B cell (primary cell): ENCODE results near the gene MRPL32. TPM values are rescaled to one million over a fixed set of nuclear protein-coding genes. Genes with fewer than 3 reads are reported as not detected.

Experiments used
- ATAC-seq: fragments of 200-7000 bp; cut with Tn5 transposase; one replicate; pipeline ENCODE4 v1.10.0; 2021; ENCODE audit warnings: low read depth, mild to moderate bottlenecking, moderate number of reproducible peaks, moderate library complexity
- CTCF ChIA-PET: fragments of 350-600 bp; sonication (Branson Sonifier 250); formaldehyde crosslinking; loops from one replicate; lab custom pipeline; 2021; ENCODE audit warnings: antibody characterized with exemption, inconsistent platforms; lab: Charles Lee
- POLR2A ChIA-PET: fragments of 350-600 bp; sonication (Branson Sonifier 250); formaldehyde crosslinking; loops from one replicate; lab custom pipeline; 2021; ENCODE audit warnings: antibody characterized with exemption; lab: Charles Lee
- DNase-seq: peaks from one replicate; pipeline ENCODE4 v3.0.0; 2013
- H2AFZ ChIP-seq: 2 replicates; pipeline ENCODE4 v1.6.1; 2012; ENCODE audit warnings: mild to moderate bottlenecking, low read depth, low read length; ENCODE audit not compliant: insufficient read depth, poor library complexity, severe bottlenecking
- H3K27ac ChIP-seq, 2 donors: 1 replicate in 1 of 2; 2 replicates in 1 of 2; pipeline ENCODE4 v1.5.1; 2012 to 2013; ENCODE audit warnings: low read length in 2 of 2, mild to moderate bottlenecking in 2 of 2, moderate library complexity in 1 of 2
- H3K27me3 ChIP-seq, 4 experiments: fragments of 200-600 bp in 1 of 4; sonication (generic) in 1 of 4; replicated peaks in 1 of 4; 1 replicate in 2 of 4; 2 replicates in 2 of 4; pipeline versions ENCODE4 v1.6.1 to v1.7.0; 2013 to 2016; ENCODE audit warnings: low read length in 3 of 4, mild to moderate bottlenecking in 2 of 4, mixed read lengths in 1 of 4, moderate library complexity in 1 of 4; ENCODE audit not compliant: insufficient read depth in 4 of 4, control insufficient read depth in 3 of 4; ENCODE audit errors: control extremely low read depth in 1 of 4
- H3K36me3 ChIP-seq, 2 experiments: replicated peaks in 1 of 2; 1 replicate in 1 of 2; 2 replicates in 1 of 2; pipeline versions ENCODE4 v1.6.1 to v1.7.1; 2013; ENCODE audit warnings: low read length in 1 of 2; ENCODE audit not compliant: insufficient read depth in 2 of 2, control insufficient read depth in 1 of 2; ENCODE audit errors: control extremely low read depth in 1 of 2, extremely low read depth in 1 of 2
- H3K4me1 ChIP-seq, 2 donors: fragments of 200-600 bp in 1 of 2; sonication (generic) in 1 of 2; 1 replicate in 1 of 2; 2 replicates in 1 of 2; pipeline versions ENCODE4 v1.5.1 to v1.6.1; 2013 to 2017; ENCODE audit warnings: low read length in 2 of 2; ENCODE audit not compliant: control insufficient read depth in 2 of 2, insufficient read depth in 2 of 2
- H3K4me2 ChIP-seq: replicated peaks from 2 replicates; pipeline ENCODE3; 2012; ENCODE audit warnings: mild to moderate bottlenecking, low read depth, low read length; ENCODE audit not compliant: poor library complexity, severe bottlenecking
- H3K4me3 ChIP-seq, 5 experiments: fragments of 200-600 bp in 1 of 5; sonication (generic) in 1 of 5; 1 replicate in 3 of 5; 2 replicates in 2 of 5; pipeline versions ENCODE4 v1.5.1 to v1.7.0; 2011 to 2016; ENCODE audit warnings: low read length in 4 of 5, mild to moderate bottlenecking in 4 of 5, low read depth in 2 of 5, control low read depth in 1 of 5, moderate library complexity in 1 of 5; ENCODE audit not compliant: insufficient read depth in 1 of 5; ENCODE audit errors: control extremely low read depth in 1 of 5, extremely low read depth in 1 of 5
- H3K79me2 ChIP-seq: fragments of 200-600 bp; sonication (generic); one replicate; pipeline ENCODE4 v1.6.0; 2016; ENCODE audit warnings: low read length; ENCODE audit not compliant: control insufficient read depth, insufficient read depth
- H3K9ac ChIP-seq: fragments of 200-600 bp; sonication (generic); 2 replicates; pipeline ENCODE4 v1.6.1; 2017; ENCODE audit warnings: mild to moderate bottlenecking, low read length, moderate library complexity
- H3K9me3 ChIP-seq, 3 donors: one replicate each; pipeline versions ENCODE4 v1.6.1 to v1.7.1; 2013; ENCODE audit warnings: low read length in 2 of 3; ENCODE audit not compliant: control insufficient read depth in 2 of 3, insufficient read depth in 1 of 3; ENCODE audit errors: control extremely low read depth in 1 of 3
- H4K20me1 ChIP-seq: 2 replicates; pipeline ENCODE4 v1.6.0; 2012; ENCODE audit warnings: mild to moderate bottlenecking, low read length; ENCODE audit not compliant: insufficient read depth, control insufficient read depth, poor library complexity, severe bottlenecking
- H3K27ac Mint-ChIP-seq: one replicate; pipeline ENCODE4 v1.8.0; 2021; ENCODE audit warnings: mixed read lengths
- H3K27me3 Mint-ChIP-seq: one replicate; pipeline ENCODE4 v1.8.0; 2021; ENCODE audit warnings: mixed read lengths
- H3K4me1 Mint-ChIP-seq: one replicate; pipeline ENCODE4 v1.8.0; 2021; ENCODE audit warnings: mixed read lengths
- H3K4me3 Mint-ChIP-seq: one replicate; pipeline ENCODE4 v1.8.0; 2021; ENCODE audit warnings: mixed read lengths
- H3K9me3 Mint-ChIP-seq: one replicate; pipeline ENCODE4 v1.8.0; 2022; ENCODE audit warnings: mixed read lengths; ENCODE audit not compliant: insufficient read depth
- EZH2 ChIP-seq: IDR thresholded peaks from 2 replicates; pipeline ENCODE4 v1.6.1; 2012; ENCODE audit warnings: borderline replicate concordance, low read depth, mild to moderate bottlenecking, moderate library complexity, low read length; ENCODE audit not compliant: insufficient read depth, poor library complexity, severe bottlenecking
- WGBS: methylation state at CpG from one replicate; pipeline ENCODE4 v1.1.5; 2013; ENCODE audit warnings: missing lambda C conversion rate; ENCODE audit not compliant: insufficient coverage; 5-methylcytosine and 5-hydroxymethylcytosine counted together
- intact Hi-C: fragments of 100-400 bp; cut with micrococcal nuclease; formaldehyde crosslinking; loops from one replicate; pipeline ENCODE4 v1.10.0; 2022
- polyA plus RNA-seq: library from polyadenylated mRNA; depleted of rRNA; stranded (reverse); fragments of >200 nt; gene quantifications from 2 replicates; pipeline ENCODE4 v1.2.3, GENCODE V29; 2012
- total RNA-seq, 2 donors: library from RNA; stranded (reverse); fragments of 120-200 nt in 1 of 2; gene quantifications; 1 replicate in 1 of 2; 2 replicates in 1 of 2; pipeline versions ENCODE4 v1.2.3 to v1.2.4, GENCODE V29; 2013 to 2022
- TF ChIP-seq, protein P1 (sequence below): fragments of 200-600 bp; IDR thresholded peaks from one replicate; pipeline ENCODE4 v1.8.0; 2022; ENCODE audit warnings: antibody characterized with exemption, mild to moderate bottlenecking

MRPL32 gene
- total and polyA plus RNA-seq, 2 donors (not counting 1 experiment from before 2014, with no cell fraction given): 25.3 to 31.7 TPM

- no peak overlapping the region for H3K4me3 Mint-ChIP-seq
- peaks cover 0 to 2% (median 0%) of the 10 kb centered on the region in 3 donors for H3K9me3 ChIP-seq
- no peaks in the 10 kb centered on the region for H3K36me3 ChIP-seq
- no peaks in the 10 kb centered on the region for H3K4me1 Mint-ChIP-seq
- no peak overlapping the region for H3K4me2 ChIP-seq
- no peak overlapping the region for H3K27ac ChIP-seq
- no peaks in the 10 kb centered on the region for H3K9me3 Mint-ChIP-seq
- H3K4me3 ChIP-seq: no peak overlapping the region
- no peak for TF ChIP-seq EZH2
- TF ChIP-seq, protein P1, sequence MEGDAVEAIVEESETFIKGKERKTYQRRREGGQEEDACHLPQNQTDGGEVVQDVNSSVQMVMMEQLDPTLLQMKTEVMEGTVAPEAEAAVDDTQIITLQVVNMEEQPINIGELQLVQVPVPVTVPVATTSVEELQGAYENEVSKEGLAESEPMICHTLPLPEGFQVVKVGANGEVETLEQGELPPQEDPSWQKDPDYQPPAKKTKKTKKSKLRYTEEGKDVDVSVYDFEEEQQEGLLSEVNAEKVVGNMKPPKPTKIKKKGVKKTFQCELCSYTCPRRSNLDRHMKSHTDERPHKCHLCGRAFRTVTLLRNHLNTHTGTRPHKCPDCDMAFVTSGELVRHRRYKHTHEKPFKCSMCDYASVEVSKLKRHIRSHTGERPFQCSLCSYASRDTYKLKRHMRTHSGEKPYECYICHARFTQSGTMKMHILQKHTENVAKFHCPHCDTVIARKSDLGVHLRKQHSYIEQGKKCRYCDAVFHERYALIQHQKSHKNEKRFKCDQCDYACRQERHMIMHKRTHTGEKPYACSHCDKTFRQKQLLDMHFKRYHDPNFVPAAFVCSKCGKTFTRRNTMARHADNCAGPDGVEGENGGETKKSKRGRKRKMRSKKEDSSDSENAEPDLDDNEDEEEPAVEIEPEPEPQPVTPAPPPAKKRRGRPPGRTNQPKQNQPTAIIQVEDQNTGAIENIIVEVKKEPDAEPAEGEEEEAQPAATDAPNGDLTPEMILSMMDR: no peak
- H3K4me1 ChIP-seq: no peaks in the 10 kb centered on the region
- H3K79me2 ChIP-seq: no peaks in the 10 kb centered on the region
- ChIA-PET POLR2A (no interaction called here), CTCF (no interaction called here)
- ATAC-seq: no peak
- 100% methylated on average over 2 of the region's 2 CpGs for WGBS
- peaks cover 20% of the 10 kb centered on the region for H3K27me3 Mint-ChIP-seq
- H4K20me1 ChIP-seq: no peaks in the 10 kb centered on the region
- DNase-seq: no peak
- intact Hi-C loops: no loop called here
- no peak overlapping the region for H3K27ac Mint-ChIP-seq
- no peak overlapping the region for H3K9ac ChIP-seq
- peaks cover 0 to 2% (median under 1%) of the 10 kb centered on the region in 4 experiments for H3K27me3 ChIP-seq
- no peak overlapping the region for H2AFZ ChIP-seq
Observed at GRCh38 chr7:42980084-42980483, 47.9 kb downstream of the MRPL32 start.

DNA sequence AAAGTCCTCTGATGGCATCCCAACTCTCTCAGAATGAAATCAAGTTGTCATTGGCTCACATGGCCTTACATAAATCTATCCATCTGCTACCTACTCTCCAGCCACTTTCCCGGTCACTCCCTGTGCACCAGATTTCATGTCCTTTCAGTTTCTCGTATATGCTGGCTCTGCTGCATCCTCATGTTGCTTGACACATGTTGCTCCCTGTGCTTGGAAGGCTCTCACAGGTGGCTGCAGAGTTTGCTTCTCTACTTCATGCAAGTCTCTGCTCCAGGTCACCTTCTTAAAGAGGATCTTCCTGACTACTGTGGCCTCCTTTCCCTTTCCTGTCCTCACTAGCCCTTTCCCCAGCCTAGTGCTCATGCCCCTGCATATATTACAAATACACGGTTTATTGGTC, 48.3 kb downstream of the MRPL32 start:
- 92% methylated on average over 2 of the region's 3 CpGs for WGBS
- CTCF ChIA-PET: no interaction called here
- Mint-ChIP-seq H3K27ac (no peak overlapping the region), H3K9me3 (no peaks in the 10 kb centered on the region), H3K4me3 (no peak overlapping the region), H3K27me3 (peaks cover 20% of the 10 kb centered on the region), H3K4me1 (no peaks in the 10 kb centered on the region)
- Histone ChIP-seq H4K20me1 (no peaks in the 10 kb centered on the region), H3K79me2 (no peaks in the 10 kb centered on the region), H3K9ac (no peak overlapping the region), H3K27ac (no peak overlapping the region), H3K4me2 (no peak overlapping the region), H3K4me3 (no peak overlapping the region), H3K36me3 (no peaks in the 10 kb centered on the region), H3K9me3 (peaks cover 0 to 2% (median 0%) of the 10 kb centered on the region in 3 donors), H3K27me3 (peaks cover 0 to 2% (median 0%) of the 10 kb centered on the region in 4 experiments), H3K4me1 (no peaks in the 10 kb centered on the region), H2AFZ (no peak overlapping the region)
- intact Hi-C loops: no loop called here
- TF ChIP-seq, protein P1: no peak
- no peak for TF ChIP-seq EZH2
- POLR2A ChIA-PET: no interaction called here
- no peak for ATAC-seq
- no peak for DNase-seq
